DMS79 treated with DMSO at 0.1 percent for 48 hours (cell line): ENCODE measurements around the gene KY.
A peak's percentile ranks its signal among the peaks of the same experiment; 100 is the strongest.

ENCODE experiments used
- DNase-seq: peaks from one replicate; lab custom pipeline; 2025; lab: John Stamatoyannopoulos, UW

Gene KY, protein sequence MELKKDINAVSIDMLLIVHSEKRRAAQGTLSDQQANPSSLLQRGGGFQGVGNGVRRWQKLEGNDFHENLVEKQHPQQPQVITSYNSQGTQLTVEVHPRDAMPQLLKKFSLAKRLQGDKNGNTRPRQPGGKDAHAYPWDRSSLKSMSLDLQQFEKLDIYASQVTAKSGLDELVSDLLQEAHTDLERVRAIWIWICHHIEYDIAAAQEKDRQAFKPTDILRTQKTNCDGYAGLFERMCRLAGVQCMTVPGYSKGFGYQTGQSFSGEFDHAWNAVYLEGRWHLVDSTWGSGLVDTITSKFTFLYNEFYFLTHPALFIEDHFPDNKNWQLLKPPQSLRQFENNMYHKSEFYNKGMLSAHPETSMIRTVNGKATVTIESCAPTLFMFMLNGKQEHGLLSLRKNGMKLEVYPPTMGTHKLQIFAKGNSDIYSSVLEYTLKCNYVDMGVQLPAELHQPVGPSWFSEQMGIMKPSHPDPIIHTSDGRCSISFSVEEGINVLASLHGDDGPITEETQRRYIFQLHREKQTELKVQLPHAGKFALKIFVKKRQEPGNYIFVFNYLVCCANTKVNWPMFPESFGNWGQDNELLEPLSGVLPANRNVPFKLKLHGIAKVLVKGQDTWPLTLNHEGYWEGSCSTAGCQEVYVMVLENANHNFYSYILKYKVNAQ

DNA sequence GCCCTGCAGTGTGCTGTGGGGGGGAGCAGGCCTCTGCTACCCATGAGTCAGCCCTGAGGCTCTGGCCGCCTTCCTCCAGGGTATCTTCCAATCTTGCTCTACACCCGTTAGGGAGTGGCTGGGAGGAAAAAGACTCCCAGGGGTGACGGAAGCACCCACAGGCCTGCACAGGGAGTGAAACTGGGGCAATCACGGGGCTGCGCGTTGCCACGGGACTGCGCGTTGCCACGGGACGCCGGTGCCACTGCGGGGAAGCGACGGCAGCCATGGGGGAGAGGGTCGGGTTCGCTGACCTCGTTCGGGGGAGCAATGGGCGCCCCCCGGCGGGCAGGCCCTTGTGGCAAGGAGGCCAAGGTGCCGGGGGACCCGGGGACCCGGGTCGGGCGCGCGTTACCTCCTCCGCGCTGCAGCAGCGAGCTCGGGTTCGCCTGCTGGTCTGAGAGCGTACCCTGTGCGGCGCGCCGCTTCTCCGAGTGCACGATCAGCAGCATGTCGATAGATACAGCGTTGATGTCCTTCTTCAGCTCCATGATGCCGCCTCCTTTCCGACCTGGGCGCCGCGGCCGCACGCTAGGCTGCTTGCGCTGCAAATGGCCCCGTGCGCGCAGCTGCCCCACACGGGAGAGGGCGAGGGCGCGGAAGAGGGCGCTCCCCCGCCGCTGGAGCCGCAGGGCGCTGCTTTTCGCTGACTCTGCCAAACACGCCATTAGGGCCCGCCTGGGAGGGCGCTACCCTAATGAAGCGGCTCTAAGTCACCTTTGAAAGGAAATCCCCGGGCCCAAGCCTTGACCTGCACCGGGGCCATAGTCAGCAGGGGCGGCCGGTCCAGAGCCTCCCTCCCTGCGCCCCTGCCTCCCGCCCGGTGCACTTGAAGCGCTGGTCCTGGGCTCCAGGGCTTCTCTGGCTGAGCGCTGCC, at the start of gene KY:
KY (minus strand) TSS at position 592 of the 916 bp plus-strand sequence; CDS start at position 530, 62 bp downstream.
- peak; percentile 62 for DNase-seq

- no peak for DNase-seq
These were observed 48.9 kb upstream of the KY start for GRCh38 chr3:134699721-134700120.

DNA sequence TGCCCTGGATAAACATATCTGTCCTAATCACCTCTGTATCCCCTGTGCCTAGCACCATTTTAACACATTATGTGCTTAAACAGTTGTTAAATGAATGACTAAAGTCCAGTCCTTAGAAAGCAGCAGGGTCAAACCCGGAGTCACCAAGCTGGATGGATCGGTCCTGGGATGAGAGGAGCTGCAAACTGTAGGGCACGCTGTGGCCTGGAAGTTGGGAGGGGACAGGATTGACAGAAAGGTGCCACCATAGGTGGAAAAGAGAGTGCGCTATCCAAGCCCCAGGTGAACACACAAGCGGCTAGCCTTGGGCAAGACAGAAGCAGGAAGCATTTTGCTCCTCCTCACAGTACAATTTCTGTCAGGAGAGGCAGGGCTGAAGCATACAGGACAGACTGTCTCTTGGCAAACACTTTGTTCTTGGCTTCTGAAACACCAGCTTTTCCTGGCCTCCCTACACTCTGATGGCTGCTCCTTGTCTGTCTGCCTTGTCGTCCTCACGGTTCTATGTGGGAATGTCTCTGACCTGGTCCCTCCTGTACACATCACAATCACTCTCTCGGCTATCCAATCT, 48.4 kb upstream of the KY start:
- no peak for DNase-seq

GRCh38 chr3:134697830-134698689, 47.2 kb upstream of the KY start:
- DNase-seq, result no peak

DNA sequence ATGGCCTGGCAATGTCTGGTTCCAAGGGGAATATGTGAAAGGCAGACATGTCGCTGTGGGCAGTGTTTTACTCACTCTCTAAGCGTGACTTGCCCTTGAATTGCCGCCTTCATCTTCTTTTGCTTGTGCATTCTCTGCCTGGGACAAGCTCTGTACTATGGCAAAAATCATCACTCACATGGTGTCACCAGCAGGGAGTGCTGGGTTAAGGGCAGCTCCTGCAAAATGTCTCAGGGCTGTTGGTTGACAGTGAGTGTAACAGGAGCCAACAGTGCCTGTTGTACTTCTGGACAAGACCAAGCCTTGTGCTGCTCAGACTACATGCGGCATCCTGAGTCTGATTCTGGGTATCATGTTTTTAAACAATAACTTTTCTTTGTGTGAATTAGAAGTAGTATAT, 45.3 kb upstream of the KY start:
- no peak for DNase-seq

GRCh38 chr3:134694946-134695543, 44.2 kb upstream of the KY start:
- no peak for DNase-seq

GRCh38 chr3:134694466-134694865, 43.6 kb upstream of the KY start:
- DNase-seq, result no peak

- DNase-seq, result no peak
These were observed 43.0 kb upstream of the KY start for GRCh38 chr3:134693804-134694203.

DNA sequence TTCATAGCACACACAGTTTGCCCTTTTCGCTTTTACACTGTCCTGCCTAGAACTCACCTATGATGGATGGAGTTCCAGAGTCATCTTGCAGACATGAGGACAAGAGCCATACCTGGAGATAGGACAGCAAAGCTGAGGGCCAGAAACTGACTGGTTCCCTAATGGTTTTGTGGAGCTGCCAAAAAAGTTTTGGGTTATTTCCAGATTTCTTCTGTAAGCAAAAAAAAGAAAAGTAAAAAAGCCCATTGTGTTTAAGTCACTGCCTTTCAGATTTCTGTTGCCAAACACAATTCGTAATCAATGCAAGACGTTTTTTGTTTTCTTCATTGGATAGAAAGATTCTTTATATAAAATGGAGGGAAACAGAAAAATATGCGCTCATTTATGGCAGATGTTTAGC, 42.4 kb upstream of the KY start:
- DNase-seq, result no peak

GRCh38 chr3:134690226-134690625, 39.4 kb upstream of the KY start:
- no peak for DNase-seq

DNA sequence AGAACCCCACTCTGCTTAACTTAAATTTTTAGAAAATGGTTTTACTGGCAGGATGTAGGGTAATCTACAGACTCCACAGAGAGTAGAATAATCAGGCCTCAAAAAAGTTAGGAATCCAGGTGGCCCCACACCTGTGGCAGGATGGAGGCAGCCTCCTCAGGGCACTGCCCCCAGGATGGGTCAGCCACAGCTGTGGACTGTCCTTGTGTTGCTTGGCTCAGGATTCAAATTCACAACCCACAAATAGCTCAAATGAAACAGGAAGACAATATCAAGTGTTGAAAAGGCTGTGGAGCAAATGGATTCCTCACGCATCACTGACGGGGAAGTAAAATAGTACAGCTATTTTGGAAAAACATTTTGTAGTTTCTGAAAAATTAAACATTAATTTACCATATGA, 36.8 kb upstream of the KY start:
- DNase-seq, result no peak

- DNase-seq, result no peak
These were observed 35.3 kb upstream of the KY start for GRCh38 chr3:134685929-134686802.

DNA sequence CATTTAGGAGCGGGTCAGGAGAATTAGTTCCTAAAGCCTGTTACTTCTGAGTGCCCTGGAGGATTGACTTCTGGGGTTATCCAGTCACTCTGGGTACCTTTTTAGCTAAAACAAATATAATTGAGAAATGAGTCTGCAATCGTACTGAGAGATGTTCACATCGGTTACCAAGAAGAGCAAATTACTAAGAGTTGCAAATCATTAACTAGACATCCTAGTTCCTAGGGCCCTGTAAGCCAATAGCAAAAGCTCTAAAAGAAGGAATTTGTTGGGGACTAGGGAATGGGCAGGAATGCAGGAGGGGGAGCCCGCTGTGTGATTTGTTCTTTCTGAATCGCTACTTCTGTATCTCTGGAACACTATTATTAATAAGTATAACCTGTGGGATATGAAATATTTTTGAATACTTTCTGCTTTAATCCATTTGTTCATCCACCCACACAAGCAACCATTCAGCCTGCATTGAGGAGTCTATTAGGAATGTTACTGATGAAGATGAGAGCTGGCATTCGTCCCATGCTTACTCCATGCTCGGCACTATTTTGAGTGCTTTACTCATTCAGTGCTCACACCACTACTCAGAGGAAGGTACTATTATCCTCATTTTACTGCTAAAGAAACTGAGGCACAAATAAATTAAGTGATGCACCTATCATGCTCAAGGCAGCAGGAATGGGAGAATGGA, 31.5 kb upstream of the KY start:
- DNase-seq, result no peak

DNA sequence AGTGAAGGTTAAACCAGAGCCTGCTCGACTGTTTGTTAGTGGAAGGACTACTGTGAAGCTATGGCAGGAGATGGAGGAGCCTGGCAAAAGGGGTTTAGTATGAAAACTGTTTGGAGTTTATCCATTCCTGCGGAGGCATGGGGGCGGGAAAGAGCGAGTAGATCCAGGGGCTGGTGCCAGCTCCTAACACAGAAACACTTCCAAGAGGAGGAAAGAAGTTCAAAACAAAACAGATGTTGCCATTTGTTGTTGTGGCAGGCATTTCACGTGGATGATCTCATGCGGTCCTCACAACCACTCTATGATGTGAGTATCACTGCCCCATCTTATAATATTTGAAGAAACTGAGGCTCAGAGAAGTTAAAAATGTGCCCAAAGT, 30.7 kb upstream of the KY start:
- DNase-seq, result no peak

DNA sequence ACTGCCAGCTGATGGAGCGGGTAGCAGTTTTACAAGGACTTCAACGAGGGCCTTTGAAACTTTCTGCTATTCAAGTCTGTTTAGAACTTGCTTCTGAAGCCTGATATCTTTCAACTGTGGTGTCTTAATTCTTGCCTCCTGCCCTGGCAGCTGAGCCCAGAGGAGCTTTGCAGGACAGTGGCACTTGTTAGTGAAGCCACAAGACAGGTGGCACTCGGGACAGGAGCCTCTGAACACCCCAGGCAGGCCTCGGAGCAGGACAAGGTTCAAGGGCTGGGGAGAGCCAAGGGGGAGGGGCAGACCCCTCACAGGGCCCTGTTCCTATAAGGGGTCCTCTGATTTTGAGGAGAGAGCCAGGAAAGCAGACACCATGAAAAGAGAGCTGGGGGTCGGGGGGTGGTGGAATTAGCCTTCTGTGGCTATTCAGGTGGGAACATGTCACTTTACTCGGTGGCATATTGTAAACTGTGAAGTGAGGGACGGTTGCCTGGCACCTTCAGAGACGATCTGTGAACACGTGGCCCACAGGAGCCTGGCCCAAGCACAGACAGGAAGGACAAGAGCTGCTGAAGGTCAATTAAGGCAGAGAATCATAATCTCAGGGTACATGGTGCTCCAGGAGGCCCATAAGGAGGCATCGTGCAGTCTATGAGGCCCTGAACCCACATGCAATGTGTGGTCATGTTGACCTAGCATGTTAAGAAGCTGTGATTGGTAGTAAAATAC, 30.1 kb upstream of the KY start:
- no peak for DNase-seq

GRCh38 chr3:134677987-134678308, 27.1 kb upstream of the KY start:
- no peak for DNase-seq

- no peak for DNase-seq
These were observed 26.6 kb upstream of the KY start for GRCh38 chr3:134677196-134677986.

- DNase-seq, result no peak
These were observed 25.0 kb upstream of the KY start for GRCh38 chr3:134675726-134676256.
